ENCODE data around the gene CTXND1. TPM values are rescaled to one million over a fixed set of nuclear protein-coding genes. Genes with fewer than 3 reads are reported as not detected.

CTXND1 gene
- total and polyA plus RNA-seq, 2 of the 4 experiments (the other 2 are of a cell fraction): not detected

- Histone ChIP-seq H3K4me3 (ENCODE audit: insufficient read depth, low read depth, low read length) (peak within 1 kb of the TSS; percentile 97), H3K27me3 (ENCODE audit: control insufficient read depth, insufficient read depth, low read length) (no peaks in the 10 kb centered on the region), H4K5ac (ENCODE audit: low read depth, low read length) (peak within 1 kb of the TSS; percentile 66), H2BK120ac (ENCODE audit: low read depth, low read length) (peak within 1 kb of the TSS; percentile 83), H3K18ac (ENCODE audit: low read depth, low read length) (peak within 1 kb of the TSS; percentile 74), H3K36me3 (ENCODE audit: control insufficient read depth, insufficient read depth, low read length) (peaks cover 3% of the 10 kb centered on the region), H2AK5ac (ENCODE audit: low read depth, low read length) (peak within 1 kb of the TSS; percentile 32; the same call in 1 of the 2 replicates), H2AK9ac (replicated peaks; ENCODE audit: low read depth, low read length, poor library complexity) (peak within 1 kb of the TSS; percentile 60), H3K9ac (ENCODE audit: low read depth, low read length) (peak within 1 kb of the TSS; percentile 91), H4K8ac (ENCODE audit: low read depth in 2 of 2, low read length in 2 of 2) (peak within 1 kb of the TSS; percentile 28 to 68; a peak in 3 of 4 replicates), H2BK5ac (ENCODE audit: low read depth, low read length, poor library complexity, severe bottlenecking) (peak within 1 kb of the TSS; percentile 94), H2AFZ (replicated peaks; ENCODE audit: low read length, poor library complexity) (peak within 1 kb of the TSS; percentile 98), H3K23ac (ENCODE audit: low read depth, low read length) (peak within 1 kb of the TSS; percentile 91), H2BK20ac (ENCODE audit: low read depth, low read length) (peak within 1 kb of the TSS; percentile 26; the same call in 1 of the 2 replicates), H3K4ac (ENCODE audit: low read depth, low read length) (peak within 1 kb of the TSS; percentile 75), H3K79me1 (ENCODE audit: low read depth in 1 of 2, low read length in 2 of 2) (peaks cover 17 to 38% of the 10 kb centered on the region in 2 experiments), H3K9me1 (ENCODE audit: insufficient read depth, low read length) (peaks cover 8% of the 10 kb centered on the region), H4K20me1 (ENCODE audit: insufficient read depth, low read length) (no peaks in the 10 kb centered on the region), H3K56ac (ENCODE audit: extremely low read depth, insufficient read depth, low read length) (peak within 1 kb of the TSS; percentile 54), H3K27ac (ENCODE audit: insufficient read depth, low read length) (peak within 1 kb of the TSS; percentile 94), H3K4me1 (ENCODE audit: control insufficient read depth, insufficient read depth, low read length) (peaks cover 8% of the 10 kb centered on the region), H3K9me3 (ENCODE audit: control insufficient read depth, insufficient read depth, low read length) (no peaks in the 10 kb centered on the region), H4K91ac (ENCODE audit: insufficient read depth, low read depth, low read length) (peak within 1 kb of the TSS; percentile 77), H3K4me2 (ENCODE audit: low read depth, low read length) (peak within 1 kb of the TSS; percentile 88), H2BK15ac (ENCODE audit: low read depth, low read length) (peak within 1 kb of the TSS; percentile 59; the same call in 1 of the 3 replicates), H3K14ac (replicated peaks; ENCODE audit: low read depth, low read length) (peak within 1 kb of the TSS; percentile 90)
- TF ChIP-seq MXI1 (IDR thresholded peaks at IDR 0.05; ENCODE audit: borderline replicate concordance, low read depth, low read length) (0 out of 2 replicates have a peak, but pooled peaks have one; percentile 23), MAFK (IDR thresholded peaks at IDR 0.05; ENCODE audit: low read depth, low read length) (no peak), MAZ (IDR thresholded peaks at IDR 0.05; ENCODE audit: borderline replicate concordance, low read depth, low read length) (peak; percentile 30; the same call in 1 of the 2 replicates)
- ChIA-PET POLR2A (ENCODE audit: unreplicated experiment) (no interaction called here), CTCF (no interaction called here)
- ATAC-seq (ENCODE audit: low read depth) (peak; percentile 74), DNase-seq (peak; percentile 53)
- in situ Hi-C loops (cut with MboI; ENCODE audit: low sequenced_read_pairs): no loop called here
- intact Hi-C loops (cut with micrococcal nuclease): no loop called here
- dilution Hi-C loops (cut with HindIII; ENCODE audit: low sequenced_read_pairs, unreplicated experiment): no loop called here
- no TSS peak for BruUV-seq (replicated peaks)
- WGBS, 2 experiments (ENCODE audit: extremely low coverage in 2 of 2, insufficient read length in 1 of 2): 4% methylated on average over 12 of the region's 45 CpGs; no CpG with 5 or more reads in 1 of the 2 experiments
Observed at GRCh38 chr15:80152896-80153876, 98.8 kb downstream of the CTXND1 start, which contains the start of gene FAH. Gene FAH, plus strand, starts transcription at chr15:80152999. Its CDS starts 56 bp downstream, at chr15:80153055.

All from IMR-90 (cell line).